Spleen (tissue), 7 donors: ENCODE results near the gene SLC16A10.

Source experiments
- POLR2A ChIP-seq, 3 donors: fragments of 450-650 bp; IDR thresholded peaks; one replicate each; pipeline ENCODE4 v1.5.1; 2017; ENCODE audit warnings: antibody characterized with exemption in 3 of 3, mild to moderate bottlenecking in 1 of 3
- POLR2AphosphoS5 ChIP-seq, 3 donors: sonication (generic); formaldehyde crosslinking; IDR thresholded peaks; one replicate each; pipeline ENCODE4 v1.5.1; 2017; ENCODE audit warnings: antibody characterized with exemption in 3 of 3
- TF ChIP-seq, protein P1 (sequence below), 11 experiments: fragments of 200-600 bp in 7 of 11; fragments of 450-650 bp in 4 of 11; sonication (generic) in 4 of 11; IDR thresholded peaks in 8 of 11; conservative IDR thresholded peaks in 3 of 11; 1 replicate in 7 of 11; 2 replicates in 4 of 11; pipeline versions ENCODE4 v1.4.0 to v1.8.0; 2016 to 2021; ENCODE audit warnings: antibody characterized with exemption in 11 of 11, inconsistent platforms in 4 of 11, mild to moderate bottlenecking in 1 of 11
- donor health status: DM: no; HTN: no; CAD: no; lungs with moderate emphysema.
- donor health status: DM: no; HTN: no; CAD: no.
- donor health status: DM: no; HTN: no; CAD: no.

DNA sequence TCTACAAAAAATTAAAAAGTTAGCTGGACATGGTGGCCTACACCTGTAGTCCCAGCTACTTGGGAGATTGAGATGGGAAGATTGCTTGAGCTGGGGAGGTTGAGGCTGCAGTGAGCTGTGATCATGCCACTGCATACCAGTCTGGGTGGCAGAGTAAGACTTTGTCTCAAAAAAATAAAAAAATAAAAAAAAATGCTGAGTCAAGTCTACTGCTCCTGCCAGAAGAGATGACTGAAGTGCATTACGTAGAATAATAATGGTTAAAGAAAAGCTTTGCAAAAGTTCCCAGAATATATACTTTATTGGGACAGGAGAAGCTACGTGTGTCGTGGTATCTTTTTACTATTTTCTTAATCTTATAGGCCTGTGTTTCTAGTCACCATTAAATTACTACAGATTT, 125.3 kb downstream of the SLC16A10 start:
- TF ChIP-seq, protein P1, sequence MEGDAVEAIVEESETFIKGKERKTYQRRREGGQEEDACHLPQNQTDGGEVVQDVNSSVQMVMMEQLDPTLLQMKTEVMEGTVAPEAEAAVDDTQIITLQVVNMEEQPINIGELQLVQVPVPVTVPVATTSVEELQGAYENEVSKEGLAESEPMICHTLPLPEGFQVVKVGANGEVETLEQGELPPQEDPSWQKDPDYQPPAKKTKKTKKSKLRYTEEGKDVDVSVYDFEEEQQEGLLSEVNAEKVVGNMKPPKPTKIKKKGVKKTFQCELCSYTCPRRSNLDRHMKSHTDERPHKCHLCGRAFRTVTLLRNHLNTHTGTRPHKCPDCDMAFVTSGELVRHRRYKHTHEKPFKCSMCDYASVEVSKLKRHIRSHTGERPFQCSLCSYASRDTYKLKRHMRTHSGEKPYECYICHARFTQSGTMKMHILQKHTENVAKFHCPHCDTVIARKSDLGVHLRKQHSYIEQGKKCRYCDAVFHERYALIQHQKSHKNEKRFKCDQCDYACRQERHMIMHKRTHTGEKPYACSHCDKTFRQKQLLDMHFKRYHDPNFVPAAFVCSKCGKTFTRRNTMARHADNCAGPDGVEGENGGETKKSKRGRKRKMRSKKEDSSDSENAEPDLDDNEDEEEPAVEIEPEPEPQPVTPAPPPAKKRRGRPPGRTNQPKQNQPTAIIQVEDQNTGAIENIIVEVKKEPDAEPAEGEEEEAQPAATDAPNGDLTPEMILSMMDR (IDR thresholded peaks at IDR 0.05 in 8 of 11, conservative IDR thresholded peaks at IDR 0.05 in 3 of 11) = no peak
- TF ChIP-seq POLR2A (IDR thresholded peaks at IDR 0.05) (no peak), POLR2AphosphoS5 (IDR thresholded peaks at IDR 0.05) (no peak)
